Sigmoid colon (tissue), 7 donors: ENCODE results near the gene LGALS8. TPM values are rescaled to one million over a fixed set of nuclear protein-coding genes. Genes with fewer than 3 reads are reported as not detected.
"Not testable (repeated sequence)": the region's sequence is repeated elsewhere in the genome, so short reads cannot be mapped to it uniquely, and the experiment has no call there.

Source experiments
- DNase-seq: peaks from one replicate; pipeline ENCODE4 v3.0.0-alpha.2; 2019
- H3K27ac ChIP-seq, 4 donors: fragments of 200-600 bp; sonication (generic); one replicate each; pipeline ENCODE4 v1.5.1; 2016 to 2019; ENCODE audit warnings: mild to moderate bottlenecking in 1 of 4
- H3K27me3 ChIP-seq, 3 donors: fragments of 200-600 bp; sonication (generic); one replicate each; pipeline ENCODE4 v1.5.1; 2019; ENCODE audit warnings: mild to moderate bottlenecking in 1 of 3
- H3K36me3 ChIP-seq, 4 donors: fragments of 200-600 bp; sonication (generic); one replicate each; pipeline ENCODE4 v1.5.1; 2016 to 2019
- H3K4me1 ChIP-seq, 4 donors: fragments of 200-600 bp; sonication (generic); one replicate each; pipeline ENCODE4 v1.5.1; 2017 to 2019
- H3K4me3 ChIP-seq, 4 donors: fragments of 200-600 bp; sonication (generic); one replicate each; pipeline ENCODE4 v1.5.1; 2017 to 2019; ENCODE audit warnings: mild to moderate bottlenecking in 2 of 4, moderate library complexity in 1 of 4
- H3K9me3 ChIP-seq, 4 donors: fragments of 200-600 bp in 3 of 4; sonication (generic) in 3 of 4; one replicate each; pipeline versions ENCODE4 v1.5.1 to v1.6.1; 2013 to 2019
- CTCF ChIP-seq, 4 experiments: fragments of 450-650 bp in 3 of 4; fragments of 200-600 bp in 1 of 4; IDR thresholded peaks; one replicate each; pipeline ENCODE4 v1.5.1; 2016 to 2019; ENCODE audit warnings: antibody characterized with exemption in 4 of 4, mild to moderate bottlenecking in 3 of 4, moderate library complexity in 2 of 4
- EP300 ChIP-seq, 4 donors: sonication (generic); formaldehyde crosslinking; IDR thresholded peaks; one replicate each; pipeline ENCODE4 v1.6.1; 2017; ENCODE audit warnings: antibody characterized with exemption in 4 of 4
- POLR2A ChIP-seq, 2 donors: fragments of 450-650 bp; IDR thresholded peaks; one replicate each; pipeline ENCODE4 v1.6.1; 2016; ENCODE audit warnings: antibody characterized with exemption in 2 of 2, mild to moderate bottlenecking in 2 of 2, moderate library complexity in 2 of 2
- POLR2AphosphoS5 ChIP-seq, 4 donors: sonication (generic); formaldehyde crosslinking; IDR thresholded peaks; one replicate each; pipeline ENCODE4 v1.6.1; 2017; ENCODE audit warnings: antibody characterized with exemption in 4 of 4
- WGBS, 2 donors: extraction: QIAGEN DNeasy Blood & Tissue Kit; methylation state at CpG; one replicate each; pipeline ENCODE4 v1.1.7; 2013; 5-methylcytosine and 5-hydroxymethylcytosine counted together
- intact Hi-C: fragments of 100-400 bp; cut with DNase I; formaldehyde crosslinking; loops from one replicate; pipeline ENCODE4 v1.15.1; 2023
- polyA plus RNA-seq, 3 donors: library from polyadenylated mRNA; stranded (reverse); fragments of 200-250 nt; gene quantifications; one replicate each; pipeline ENCODE4 v1.2.3, GENCODE V29; 2013
- total RNA-seq, 4 donors: library from RNA; depleted of rRNA; stranded (reverse); fragments of >200 nt; gene quantifications; one replicate each; pipeline ENCODE4 v1.1.0, GENCODE V29; 2016
- donor health status: healthy with polysubstance abuse.
- donor health status: Bipolar disorder and iron deficiency.
- donor health status: healthy.

LGALS8 gene
- total and polyA plus RNA-seq, 7 donors, result 11.4 to 86.4 (median 40.3) TPM

GRCh38 chr1:236578661-236579060 is 54.9 kb downstream of the LGALS8 start:
- no peak overlapping the region for H3K27ac ChIP-seq
- no peak for TF ChIP-seq CTCF (IDR thresholded peaks at IDR 0.05)
- no peak for DNase-seq
- no peak overlapping the region for H3K4me3 ChIP-seq
- 97 to 98% methylated on average over 3 of the region's 3 CpGs for WGBS, 2 donors
- no peaks in the 10 kb centered on the region for H3K9me3 ChIP-seq
- H3K27me3 ChIP-seq, result no peaks in the 10 kb centered on the region
- H3K4me1 ChIP-seq, result no peaks in the 10 kb centered on the region
- H3K36me3 ChIP-seq, result peaks cover 7 to 100% (median 16%) of the 10 kb centered on the region in 4 donors
- intact Hi-C loops, result no loop called here

- H3K9me3 ChIP-seq, H3K27me3 ChIP-seq, DNase-seq, intact Hi-C loops, H3K27ac ChIP-seq, H3K4me3 ChIP-seq, H3K4me1 ChIP-seq: not testable (repeated sequence)
- H3K36me3 ChIP-seq, result peaks cover 7 to 100% (median 18%) of the 10 kb centered on the region in 4 donors
- 95 to 96% methylated on average over 3 of the region's 3 CpGs for WGBS, 2 donors
These were observed 56.6 kb downstream of the LGALS8 start for GRCh38 chr1:236580404-236580803.

GRCh38 chr1:236581528-236581927 is 57.7 kb downstream of the LGALS8 start:
- intact Hi-C loops, result no loop called here
- no peak overlapping the region for H3K27ac ChIP-seq
- H3K9me3 ChIP-seq, result no peaks in the 10 kb centered on the region
- 90 to 92% methylated on average over 2 of the region's 2 CpGs for WGBS, 2 donors
- H3K4me3 ChIP-seq, result no peak overlapping the region
- H3K27me3 ChIP-seq, result no peaks in the 10 kb centered on the region
- H3K36me3 ChIP-seq, result peaks cover under 1 to 100% (median 16%) of the 10 kb centered on the region in 4 donors
- H3K4me1 ChIP-seq, result no peaks in the 10 kb centered on the region
- no peak for DNase-seq
- no peak for TF ChIP-seq EP300 (IDR thresholded peaks at IDR 0.05)
- TF ChIP-seq CTCF (IDR thresholded peaks at IDR 0.05), result no peak
- no peak for TF ChIP-seq POLR2A (IDR thresholded peaks at IDR 0.05)
- no peak for TF ChIP-seq POLR2AphosphoS5 (IDR thresholded peaks at IDR 0.05)

- H3K4me1 ChIP-seq, result no peaks in the 10 kb centered on the region
- H3K4me3 ChIP-seq, result no peak overlapping the region
- intact Hi-C loops, result no loop called here
- peaks cover 7 to 100% (median 29%) of the 10 kb centered on the region in 4 donors for H3K36me3 ChIP-seq
- no peak overlapping the region for H3K27ac ChIP-seq
- no peak for DNase-seq
- no peak for TF ChIP-seq CTCF (IDR thresholded peaks at IDR 0.05)
- TF ChIP-seq EP300 (IDR thresholded peaks at IDR 0.05), result no peak
- TF ChIP-seq POLR2AphosphoS5 (IDR thresholded peaks at IDR 0.05), result no peak
- TF ChIP-seq POLR2A (IDR thresholded peaks at IDR 0.05), result no peak
- no peaks in the 10 kb centered on the region for H3K27me3 ChIP-seq
- no peaks in the 10 kb centered on the region for H3K9me3 ChIP-seq
- 91 to 94% methylated on average over 4 of the region's 4 CpGs for WGBS, 2 donors
These were observed 65.7 kb downstream of the LGALS8 start for GRCh38 chr1:236589531-236589930.

- intact Hi-C loops, result no loop called here
- H3K4me1 ChIP-seq, result no peaks in the 10 kb centered on the region
- H3K27me3 ChIP-seq, result no peaks in the 10 kb centered on the region
- H3K27ac ChIP-seq, result no peak overlapping the region
- 81 to 94% methylated on average over 2 of the region's 2 CpGs for WGBS, 2 donors
- peaks cover 7 to 100% (median 26%) of the 10 kb centered on the region in 4 donors for H3K36me3 ChIP-seq
- no peak for TF ChIP-seq POLR2AphosphoS5 (IDR thresholded peaks at IDR 0.05)
- TF ChIP-seq EP300 (IDR thresholded peaks at IDR 0.05), result no peak
- no peak for TF ChIP-seq POLR2A (IDR thresholded peaks at IDR 0.05)
- TF ChIP-seq CTCF (IDR thresholded peaks at IDR 0.05), result no peak
- no peak for DNase-seq
- H3K9me3 ChIP-seq, result no peaks in the 10 kb centered on the region
- no peak overlapping the region for H3K4me3 ChIP-seq
These were observed 66.9 kb downstream of the LGALS8 start for GRCh38 chr1:236590553-236591150.
